ENCODE data around the gene ECI2.

The ECI2 gene

DNA sequence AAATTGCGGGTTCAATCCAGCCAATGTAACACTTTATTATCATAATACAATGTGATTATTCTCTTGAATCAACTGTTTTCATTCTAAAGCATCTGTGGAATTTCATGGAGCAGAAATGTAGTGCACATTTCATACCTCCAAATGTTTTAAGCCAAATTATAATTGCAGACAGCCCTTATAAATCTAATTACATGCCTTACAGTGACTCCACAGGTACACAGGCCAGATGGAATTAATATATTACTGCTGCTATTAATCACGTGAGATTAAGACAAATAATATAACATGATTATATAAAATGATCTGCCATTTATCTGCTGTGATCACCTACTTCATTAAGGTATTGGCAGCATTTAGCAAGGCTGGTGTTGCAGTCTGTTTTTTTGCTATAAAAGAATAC, 9.7 kb upstream of the ECI2 start:
- no peaks in the 10 kb centered on the region for H3K27me3 ChIP-seq (ENCODE audit: control insufficient read depth, insufficient read depth, low read length, poor library complexity, severe bottlenecking)
- WGBS, 2 experiments = 100% methylated on average over 2 of the region's 2 CpGs; no CpG with 5 or more reads in 1 of the 2 experiments
- no peak overlapping the region for H3K27ac ChIP-seq (ENCODE audit: insufficient read depth, low read depth, low read length, poor library complexity, severe bottlenecking)
- H3K9me3 ChIP-seq (ENCODE audit: control insufficient read depth, low read length) = no peaks in the 10 kb centered on the region
- no peaks in the 10 kb centered on the region for H3K36me3 ChIP-seq (ENCODE audit: control insufficient read depth, insufficient read depth, low read length)
- no peaks in the 10 kb centered on the region for H3K4me1 ChIP-seq (ENCODE audit: control insufficient read depth, insufficient read depth, low read length)
- H3K4me3 ChIP-seq (ENCODE audit: insufficient read depth, low read depth, low read length) = no peak overlapping the region

DNA sequence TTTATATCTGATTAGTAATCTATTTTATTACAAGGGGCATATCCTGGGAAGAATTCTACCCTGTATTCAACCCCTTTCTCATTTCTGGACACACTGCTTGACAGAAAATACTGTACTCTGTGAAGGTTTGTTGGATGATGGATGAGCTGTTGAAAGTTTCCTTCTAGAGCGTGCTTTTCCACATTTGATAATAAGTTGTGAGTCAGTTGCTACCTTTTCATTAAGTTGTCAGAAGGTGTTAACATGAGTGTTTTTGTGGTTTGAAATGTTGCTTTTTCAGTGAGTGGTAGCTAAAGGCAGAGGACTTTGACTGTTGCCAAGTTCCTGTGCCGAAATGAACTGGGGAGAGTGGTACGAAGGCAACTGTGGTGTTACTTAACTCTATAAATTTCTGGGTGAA, 3.9 kb upstream of the ECI2 start:
- no peaks in the 10 kb centered on the region for H3K27me3 ChIP-seq (ENCODE audit: control insufficient read depth, insufficient read depth, low read length, poor library complexity, severe bottlenecking)
- 95 to 96% methylated on average over 3 of the region's 3 CpGs for WGBS, 2 experiments
- no peaks in the 10 kb centered on the region for H3K9me3 ChIP-seq (ENCODE audit: control insufficient read depth, low read length)
- no peak overlapping the region for H3K4me3 ChIP-seq (ENCODE audit: insufficient read depth, low read depth, low read length)
- peaks cover 4% of the 10 kb centered on the region for H3K4me1 ChIP-seq (ENCODE audit: control insufficient read depth, insufficient read depth, low read length)
- H3K27ac ChIP-seq (ENCODE audit: insufficient read depth, low read depth, low read length, poor library complexity, severe bottlenecking) = no peak overlapping the region
- no peaks in the 10 kb centered on the region for H3K36me3 ChIP-seq (ENCODE audit: control insufficient read depth, insufficient read depth, low read length)

DNA sequence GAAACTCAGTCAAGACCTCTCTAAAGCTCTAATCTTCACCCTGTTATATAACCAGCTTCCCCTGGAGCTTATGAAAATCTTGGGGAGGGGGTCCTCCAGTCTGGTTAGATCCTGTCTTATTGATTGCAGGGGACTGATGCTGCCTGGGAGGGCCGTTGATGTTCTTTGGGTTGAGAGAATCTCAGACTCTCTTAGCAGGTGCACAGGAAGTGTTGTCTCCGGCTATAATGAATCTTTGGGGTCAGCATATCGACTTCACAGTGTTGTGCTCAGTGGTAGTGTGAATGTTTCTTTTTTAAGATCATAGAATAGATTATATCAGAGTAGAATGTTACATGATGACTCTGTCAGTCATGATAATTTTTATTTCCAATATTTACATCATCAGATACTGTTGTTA, 2.8 kb upstream of the ECI2 start:
- Histone ChIP-seq H3K9me3 (ENCODE audit: control insufficient read depth, low read length) (no peaks in the 10 kb centered on the region), H3K27ac (ENCODE audit: insufficient read depth, low read depth, low read length, poor library complexity, severe bottlenecking) (no peak overlapping the region), H3K4me3 (ENCODE audit: insufficient read depth, low read depth, low read length) (no peak overlapping the region), H3K4me1 (ENCODE audit: control insufficient read depth, insufficient read depth, low read length) (peaks cover 9% of the 10 kb centered on the region), H3K27me3 (ENCODE audit: control insufficient read depth, insufficient read depth, low read length, poor library complexity, severe bottlenecking) (no peaks in the 10 kb centered on the region), H3K36me3 (ENCODE audit: control insufficient read depth, insufficient read depth, low read length) (no peaks in the 10 kb centered on the region)
- WGBS, 2 experiments = 93 to 98% methylated on average over 3 of the region's 3 CpGs

DNA sequence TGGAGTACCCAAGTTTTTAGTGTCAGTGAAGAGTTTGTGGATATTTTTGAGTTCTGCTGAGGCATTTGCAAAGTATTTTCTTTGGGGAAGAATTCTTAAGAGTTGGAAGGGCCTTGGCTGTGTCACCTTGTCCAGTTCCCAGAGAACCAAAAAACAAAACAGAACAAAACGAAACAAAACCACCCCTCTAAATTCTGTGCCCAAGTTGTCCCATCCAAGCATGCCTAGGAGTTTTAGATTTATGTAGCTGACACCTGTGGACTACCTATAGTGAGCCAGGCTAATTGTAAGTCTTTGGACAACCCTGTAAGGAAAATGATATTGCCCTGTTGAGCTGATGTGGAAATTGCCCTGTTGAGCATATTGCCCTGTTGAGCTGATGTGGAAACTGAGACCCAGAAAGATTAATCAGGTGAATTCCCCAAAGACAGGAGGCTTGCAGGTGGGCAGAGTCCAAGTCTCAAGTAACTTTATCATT, 1.0 kb upstream of the ECI2 start:
- no peaks in the 10 kb centered on the region for H3K9me3 ChIP-seq (ENCODE audit: control insufficient read depth, low read length)
- H3K4me1 ChIP-seq (ENCODE audit: control insufficient read depth, insufficient read depth, low read length) = peaks cover 9% of the 10 kb centered on the region
- peak overlapping the region; percentile 54 for H3K4me3 ChIP-seq (ENCODE audit: insufficient read depth, low read depth, low read length)
- WGBS, 2 experiments = 67 to 72% methylated on average over 1 of the region's 1 CpG
- H3K27me3 ChIP-seq (ENCODE audit: control insufficient read depth, insufficient read depth, low read length, poor library complexity, severe bottlenecking) = no peaks in the 10 kb centered on the region
- H3K36me3 ChIP-seq (ENCODE audit: control insufficient read depth, insufficient read depth, low read length) = peaks cover 10% of the 10 kb centered on the region
- H3K27ac ChIP-seq (ENCODE audit: insufficient read depth, low read depth, low read length, poor library complexity, severe bottlenecking) = peak overlapping the region; percentile 19

DNA sequence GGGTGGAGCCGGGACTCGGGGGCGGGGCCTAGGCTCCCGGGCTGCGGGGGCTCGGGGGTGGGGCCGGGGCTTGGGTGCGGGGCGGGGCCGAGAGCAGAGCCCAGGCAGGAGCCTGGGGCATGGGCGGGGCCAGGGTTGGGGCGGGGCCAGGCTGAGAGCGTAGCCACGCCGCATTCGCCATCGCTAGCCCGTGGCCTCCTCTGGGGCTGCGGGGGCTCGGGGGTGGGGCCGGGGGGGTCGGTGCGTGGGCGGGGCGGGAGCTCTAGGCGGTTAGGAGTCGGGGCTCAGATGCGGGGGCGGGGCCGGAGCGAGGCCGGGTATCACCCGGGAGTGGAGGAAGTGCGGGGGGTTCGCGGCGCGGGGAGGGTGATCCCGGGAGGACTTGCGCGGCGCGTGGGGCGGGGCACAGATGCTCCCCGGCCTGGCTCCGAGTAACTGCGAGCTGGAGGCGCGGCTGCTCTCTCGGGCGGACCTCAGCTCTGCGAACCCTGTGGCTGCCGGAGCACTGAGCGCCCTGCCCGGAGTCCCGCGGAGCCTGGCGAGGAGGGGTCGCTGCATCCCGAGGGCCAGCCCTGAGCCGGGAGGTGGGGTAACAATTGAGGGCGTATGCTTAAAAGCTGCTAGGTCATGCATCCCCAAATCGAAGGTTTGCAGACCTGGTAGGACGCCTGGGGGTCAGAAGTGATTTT, 434 bp upstream of the ECI2 start:
- Histone ChIP-seq H3K27me3 (ENCODE audit: control insufficient read depth, insufficient read depth, low read length, poor library complexity, severe bottlenecking) (no peaks in the 10 kb centered on the region), H3K4me3 (ENCODE audit: insufficient read depth, low read depth, low read length) (peak overlapping the region; percentile 54), H3K4me1 (ENCODE audit: control insufficient read depth, insufficient read depth, low read length) (peaks cover 9% of the 10 kb centered on the region), H3K9me3 (ENCODE audit: control insufficient read depth, low read length) (no peaks in the 10 kb centered on the region), H3K36me3 (ENCODE audit: control insufficient read depth, insufficient read depth, low read length) (peaks cover 10% of the 10 kb centered on the region), H3K27ac (ENCODE audit: insufficient read depth, low read depth, low read length, poor library complexity, severe bottlenecking) (peak overlapping the region; percentile 19)
- WGBS, 2 experiments = 1% methylated on average over 64 of the region's 64 CpGs

DNA sequence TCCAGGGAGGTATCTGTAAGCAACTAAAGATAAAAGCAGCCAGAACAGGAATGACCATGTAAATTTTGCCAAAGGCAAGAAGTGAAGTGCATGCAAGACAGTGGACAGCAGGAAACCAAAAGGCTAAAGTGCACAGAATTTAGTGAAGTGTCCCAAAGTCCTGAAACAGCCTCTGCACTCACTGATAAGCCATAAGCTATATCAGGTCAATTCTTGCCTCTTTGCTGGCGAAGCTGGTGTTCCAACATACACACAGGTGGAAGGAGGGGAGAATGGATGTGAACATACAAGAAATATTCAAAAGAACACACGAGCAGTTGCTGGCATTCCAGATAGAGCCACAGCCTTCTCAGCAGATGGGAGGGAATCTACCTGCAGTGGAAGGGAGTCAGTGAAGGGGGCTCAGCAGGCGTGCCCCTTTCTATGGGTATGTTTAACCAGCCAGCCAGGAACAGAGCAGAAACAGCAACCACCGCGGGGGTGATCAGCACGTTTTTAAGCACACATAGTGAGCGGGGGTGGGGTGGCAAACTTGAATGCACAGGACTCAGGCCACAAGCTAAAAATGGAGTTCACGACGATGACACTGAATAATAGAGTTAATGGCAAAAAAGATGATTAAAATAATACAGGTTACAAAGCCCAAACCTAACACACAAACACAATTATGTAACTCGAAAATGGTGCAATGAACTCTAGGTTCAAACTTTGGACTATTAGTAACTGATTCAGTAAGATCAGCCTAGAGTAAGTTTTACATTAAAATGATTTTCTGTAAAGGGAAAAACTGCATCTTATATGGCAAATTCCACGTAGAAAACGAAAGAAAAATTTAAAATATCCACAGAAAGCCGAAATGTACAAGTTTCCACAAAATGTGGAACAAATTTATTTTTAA, 1.2 kb downstream of the ECI2 start:
- Histone ChIP-seq H3K4me1 (ENCODE audit: control insufficient read depth, insufficient read depth, low read length) (peaks cover 9% of the 10 kb centered on the region), H3K4me3 (ENCODE audit: insufficient read depth, low read depth, low read length) (peak overlapping the region; percentile 64), H3K27me3 (ENCODE audit: control insufficient read depth, insufficient read depth, low read length, poor library complexity, severe bottlenecking) (no peaks in the 10 kb centered on the region), H3K36me3 (ENCODE audit: control insufficient read depth, insufficient read depth, low read length) (peaks cover 25% of the 10 kb centered on the region), H3K9me3 (ENCODE audit: control insufficient read depth, low read length) (no peaks in the 10 kb centered on the region), H3K27ac (ENCODE audit: insufficient read depth, low read depth, low read length, poor library complexity, severe bottlenecking) (no peak overlapping the region)
- 2 to 11% methylated on average over 8 to 13 of the region's 13 CpGs for WGBS, 2 experiments

DNA sequence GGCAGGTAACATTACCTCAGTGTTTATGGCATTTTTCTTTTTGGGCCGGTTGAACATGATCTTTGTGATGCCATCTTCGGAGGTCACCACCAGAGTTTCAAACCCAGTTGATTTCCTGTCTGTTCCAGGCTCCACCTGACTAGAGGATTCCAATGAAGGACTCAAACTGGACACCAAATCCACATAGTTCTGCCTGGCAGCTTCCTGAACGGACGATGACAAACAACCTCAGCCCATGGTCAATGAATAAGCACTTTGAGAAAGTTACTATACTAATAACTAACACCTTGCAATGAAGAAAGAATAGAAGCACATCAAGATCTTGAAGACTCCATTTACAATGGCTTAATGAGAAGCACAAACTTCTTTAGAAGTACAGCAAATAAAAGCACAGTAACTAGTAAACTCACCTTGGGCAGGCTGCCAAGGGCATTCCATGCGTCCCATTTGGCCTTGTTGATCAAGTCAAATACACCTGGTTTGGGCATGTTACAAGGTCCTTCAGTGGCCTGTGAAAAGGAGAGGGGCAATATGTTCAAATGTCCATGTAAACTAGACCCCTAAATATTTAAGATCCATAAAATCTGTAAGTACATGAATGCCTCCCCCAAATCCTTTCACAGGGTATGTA, 4.9 kb downstream of the ECI2 start:
- Histone ChIP-seq H3K36me3 (ENCODE audit: control insufficient read depth, insufficient read depth, low read length) (peaks cover 25% of the 10 kb centered on the region), H3K9me3 (ENCODE audit: control insufficient read depth, low read length) (no peaks in the 10 kb centered on the region), H3K4me3 (ENCODE audit: insufficient read depth, low read depth, low read length) (no peak overlapping the region), H3K27me3 (ENCODE audit: control insufficient read depth, insufficient read depth, low read length, poor library complexity, severe bottlenecking) (no peaks in the 10 kb centered on the region), H3K4me1 (ENCODE audit: control insufficient read depth, insufficient read depth, low read length) (peaks cover 7% of the 10 kb centered on the region), H3K27ac (ENCODE audit: insufficient read depth, low read depth, low read length, poor library complexity, severe bottlenecking) (no peak overlapping the region)
- WGBS, 2 experiments = 90 to 94% methylated on average over 5 of the region's 5 CpGs

DNA sequence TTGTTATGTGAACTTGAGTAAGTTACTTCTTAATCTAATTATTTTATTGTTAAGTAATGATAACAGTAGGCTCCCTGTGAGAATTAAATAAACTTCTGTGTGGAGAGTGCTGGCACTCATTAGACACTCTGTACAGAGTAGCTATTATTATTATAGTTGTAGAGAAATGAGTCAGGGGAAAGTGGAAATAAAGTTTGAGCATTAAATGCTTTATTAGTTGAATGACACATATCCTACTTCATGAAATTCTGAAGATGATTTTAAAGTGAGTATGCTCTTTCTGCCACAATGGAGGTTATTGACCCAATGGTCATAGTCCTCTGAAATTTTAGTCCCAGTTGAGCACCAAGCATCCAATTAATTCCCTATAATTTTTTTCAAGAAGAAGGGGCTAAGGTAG, 5.9 kb downstream of the ECI2 start:
- Histone ChIP-seq H3K4me3 (ENCODE audit: insufficient read depth, low read depth, low read length) (no peak overlapping the region), H3K9me3 (ENCODE audit: control insufficient read depth, low read length) (no peaks in the 10 kb centered on the region), H3K27ac (ENCODE audit: insufficient read depth, low read depth, low read length, poor library complexity, severe bottlenecking) (no peak overlapping the region), H3K4me1 (ENCODE audit: control insufficient read depth, insufficient read depth, low read length) (peaks cover 7% of the 10 kb centered on the region), H3K36me3 (ENCODE audit: control insufficient read depth, insufficient read depth, low read length) (peaks cover 25% of the 10 kb centered on the region), H3K27me3 (ENCODE audit: control insufficient read depth, insufficient read depth, low read length, poor library complexity, severe bottlenecking) (no peaks in the 10 kb centered on the region)

DNA sequence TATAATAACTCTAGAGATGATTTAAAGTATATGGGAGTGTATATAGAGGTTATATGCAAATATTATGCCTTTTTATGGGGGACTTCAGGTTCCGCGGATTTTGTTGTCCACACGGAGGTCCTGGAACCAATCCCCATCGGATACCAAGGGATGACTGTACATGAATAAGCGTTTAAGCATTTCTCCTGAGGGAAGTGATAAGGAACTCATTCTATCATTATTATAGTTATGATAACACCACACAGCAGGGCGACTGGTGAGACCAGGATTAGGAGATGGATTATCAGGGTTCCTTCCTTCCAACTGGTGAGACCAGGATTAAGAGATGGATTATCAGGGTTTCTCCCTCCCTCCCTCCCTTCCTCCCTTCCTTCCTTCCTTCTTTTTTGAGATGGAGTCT, 6.6 kb downstream of the ECI2 start:
- no peaks in the 10 kb centered on the region for H3K27me3 ChIP-seq (ENCODE audit: control insufficient read depth, insufficient read depth, low read length, poor library complexity, severe bottlenecking)
- H3K4me1 ChIP-seq (ENCODE audit: control insufficient read depth, insufficient read depth, low read length) = no peaks in the 10 kb centered on the region
- no peaks in the 10 kb centered on the region for H3K9me3 ChIP-seq (ENCODE audit: control insufficient read depth, low read length)
- WGBS, 2 experiments = 94 to 95% methylated on average over 6 of the region's 6 CpGs
- no peak overlapping the region for H3K4me3 ChIP-seq (ENCODE audit: insufficient read depth, low read depth, low read length)
- H3K27ac ChIP-seq (ENCODE audit: insufficient read depth, low read depth, low read length, poor library complexity, severe bottlenecking) = no peak overlapping the region
- peaks cover 25% of the 10 kb centered on the region for H3K36me3 ChIP-seq (ENCODE audit: control insufficient read depth, insufficient read depth, low read length)

DNA sequence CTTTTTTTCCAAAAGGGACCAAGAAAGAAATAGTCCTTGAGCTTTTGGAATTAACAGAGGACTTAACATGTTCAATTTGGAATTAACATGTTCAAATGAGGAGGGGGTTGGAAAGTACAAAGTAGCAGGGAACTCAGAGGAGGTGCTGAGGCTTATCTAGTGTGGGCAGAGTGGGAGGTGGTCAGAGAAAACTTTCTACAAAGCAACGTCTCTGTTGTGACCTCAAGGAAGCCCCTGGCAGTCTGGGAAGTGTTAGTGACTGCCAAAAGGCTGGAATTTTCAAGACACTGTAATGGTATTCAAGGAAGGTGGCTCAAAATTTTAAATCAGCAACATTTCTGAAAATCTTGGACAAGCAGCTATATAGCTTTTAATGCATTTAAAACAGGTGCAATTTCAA, 7.3 kb downstream of the ECI2 start:
- peaks cover 25% of the 10 kb centered on the region for H3K36me3 ChIP-seq (ENCODE audit: control insufficient read depth, insufficient read depth, low read length)
- WGBS, 2 experiments = 84 to 89% methylated on average over 1 of the region's 1 CpG
- no peaks in the 10 kb centered on the region for H3K4me1 ChIP-seq (ENCODE audit: control insufficient read depth, insufficient read depth, low read length)
- H3K4me3 ChIP-seq (ENCODE audit: insufficient read depth, low read depth, low read length) = no peak overlapping the region
- H3K27me3 ChIP-seq (ENCODE audit: control insufficient read depth, insufficient read depth, low read length, poor library complexity, severe bottlenecking) = no peaks in the 10 kb centered on the region
- H3K27ac ChIP-seq (ENCODE audit: insufficient read depth, low read depth, low read length, poor library complexity, severe bottlenecking) = no peak overlapping the region
- H3K9me3 ChIP-seq (ENCODE audit: control insufficient read depth, low read length) = no peaks in the 10 kb centered on the region
